ENCODE results near the gene TMBIM6. TPM values are rescaled to one million over a fixed set of nuclear protein-coding genes. Genes with fewer than 3 reads are reported as not detected.

Gene TMBIM6
- polyA plus RNA-seq, 1 experiment = 771 TPM

DNA sequence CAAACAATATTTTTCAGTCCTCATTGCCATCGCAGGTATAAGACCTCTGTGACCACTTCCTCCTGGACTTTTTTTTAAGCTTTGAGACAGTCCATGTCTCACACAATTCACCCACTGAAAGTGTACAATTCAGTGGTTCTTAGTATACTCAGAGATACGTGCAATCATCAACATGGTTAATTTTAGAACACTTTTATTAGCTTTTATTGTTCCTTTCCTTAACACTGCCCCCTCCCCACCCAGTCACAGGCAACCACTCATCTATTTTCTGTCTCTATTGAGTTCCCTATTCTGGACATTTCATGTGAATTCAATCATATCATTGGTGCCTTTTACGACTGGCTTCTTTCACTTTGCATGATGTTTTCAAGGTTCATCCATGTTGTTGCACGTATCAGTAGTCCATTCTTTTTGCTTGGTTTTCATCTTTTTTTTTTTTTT, 70.6 kb downstream of the TMBIM6 start:
- TF ChIP-seq, protein P1, sequence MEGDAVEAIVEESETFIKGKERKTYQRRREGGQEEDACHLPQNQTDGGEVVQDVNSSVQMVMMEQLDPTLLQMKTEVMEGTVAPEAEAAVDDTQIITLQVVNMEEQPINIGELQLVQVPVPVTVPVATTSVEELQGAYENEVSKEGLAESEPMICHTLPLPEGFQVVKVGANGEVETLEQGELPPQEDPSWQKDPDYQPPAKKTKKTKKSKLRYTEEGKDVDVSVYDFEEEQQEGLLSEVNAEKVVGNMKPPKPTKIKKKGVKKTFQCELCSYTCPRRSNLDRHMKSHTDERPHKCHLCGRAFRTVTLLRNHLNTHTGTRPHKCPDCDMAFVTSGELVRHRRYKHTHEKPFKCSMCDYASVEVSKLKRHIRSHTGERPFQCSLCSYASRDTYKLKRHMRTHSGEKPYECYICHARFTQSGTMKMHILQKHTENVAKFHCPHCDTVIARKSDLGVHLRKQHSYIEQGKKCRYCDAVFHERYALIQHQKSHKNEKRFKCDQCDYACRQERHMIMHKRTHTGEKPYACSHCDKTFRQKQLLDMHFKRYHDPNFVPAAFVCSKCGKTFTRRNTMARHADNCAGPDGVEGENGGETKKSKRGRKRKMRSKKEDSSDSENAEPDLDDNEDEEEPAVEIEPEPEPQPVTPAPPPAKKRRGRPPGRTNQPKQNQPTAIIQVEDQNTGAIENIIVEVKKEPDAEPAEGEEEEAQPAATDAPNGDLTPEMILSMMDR (IDR thresholded peaks at IDR 0.05; ENCODE audit: insufficient read depth, low read depth, low read length) = no peak
- DNase-seq (ENCODE audit: low read depth) = no peak
- Histone ChIP-seq H3K36me3 (ENCODE audit: control insufficient read depth, insufficient read depth, low read length) (peaks cover 5% of the 10 kb centered on the region), H3K4me3 (ENCODE audit: low read depth, low read length) (no peak overlapping the region), H3K27me3 (ENCODE audit: control insufficient read depth, insufficient read depth, low read length) (no peaks in the 10 kb centered on the region)
- POLR2A ChIA-PET = no interaction called here
- CTCF ChIA-PET = interaction anchor here (0.7 to 2.3 kb wide), 2 partner anchors 16 to 34 kb away, joined by 3 to 8 read pairs; no protein-coding TSS in a partner anchor

DNA sequence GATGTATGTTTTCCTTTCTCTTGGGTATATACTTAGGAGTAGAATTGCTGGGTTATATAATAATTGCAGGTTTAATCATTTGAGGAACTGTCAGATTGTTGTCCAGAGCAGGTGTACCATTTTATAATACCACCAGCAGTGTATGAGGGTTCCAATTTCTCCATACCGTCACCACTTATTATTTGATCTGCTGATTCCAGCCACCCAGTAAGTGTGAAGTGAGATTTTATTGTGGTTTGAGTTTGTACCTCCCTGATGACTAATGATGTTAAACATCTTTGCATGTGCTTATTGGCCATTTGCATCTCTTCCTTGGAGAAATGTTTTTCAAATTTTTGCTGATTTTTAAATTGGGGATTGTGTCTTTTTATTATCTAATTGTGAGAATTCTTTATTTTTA, 71.8 kb downstream of the TMBIM6 start:
- no peak for DNase-seq (ENCODE audit: low read depth)
- ChIA-PET POLR2A (no interaction called here), CTCF (no interaction called here)
- no peak overlapping the region for H3K4me3 ChIP-seq (ENCODE audit: low read depth, low read length)
- no peaks in the 10 kb centered on the region for H3K27me3 ChIP-seq (ENCODE audit: control insufficient read depth, insufficient read depth, low read length)
- H3K36me3 ChIP-seq (ENCODE audit: control insufficient read depth, insufficient read depth, low read length) = peaks cover 2% of the 10 kb centered on the region; the same call in 1 of the 2 replicates
- TF ChIP-seq, protein P1 (IDR thresholded peaks at IDR 0.05; ENCODE audit: insufficient read depth, low read depth, low read length) = no peak

Small RNA genes within 50 kb of the gene (small RNA-seq; reads per million reads assigned to genes)
- gene AC020612.2 (ENCODE audit: insufficient read length, low read depth, low replicate concordance) (not detected), gene LSM6P2 (ENCODE audit: insufficient read length, low read depth, low replicate concordance) (not detected)

Other genes starting within 250 kb of the TMBIM6 start
- gene KCNH3, start 202.5 kb upstream of the TMBIM6 start, polyA plus RNA-seq (2011; rRNA removed) = 0.01 and 0.02 TPM in 2 replicates
- 58.6 and 96.0 TPM in 2 replicates for gene MCRS1, start 173.4 kb upstream of the TMBIM6 start, polyA plus RNA-seq (2011; rRNA removed)
- 0.11 and 0.12 TPM in 2 replicates for gene FAM186B, start 135.9 kb upstream of the TMBIM6 start, polyA plus RNA-seq (2011; rRNA removed)
- 9.8 and 15.0 TPM in 2 replicates for gene PRPF40B, start 118.0 kb upstream of the TMBIM6 start, polyA plus RNA-seq (2011; rRNA removed)
- 10.6 and 13.3 TPM in 2 replicates for gene FMNL3, start 34.2 kb upstream of the TMBIM6 start, polyA plus RNA-seq (2011; rRNA removed)
- 7.3 and 13.2 TPM in 2 replicates for gene NCKAP5L, start 86.9 kb downstream of the TMBIM6 start, polyA plus RNA-seq (2011; rRNA removed)
- gene BCDIN3D, start 101.5 kb downstream of the TMBIM6 start, polyA plus RNA-seq (2011; rRNA removed) = 2.6 and 3.5 TPM in 2 replicates
- 1.4 and 3.6 TPM in 2 replicates for gene FAIM2, start 162.3 kb downstream of the TMBIM6 start, polyA plus RNA-seq (2011; rRNA removed)
- gene AQP2, start 209.2 kb downstream of the TMBIM6 start, polyA plus RNA-seq (2011; rRNA removed) = not detected in 2 replicates
- not detected in 2 replicates for gene AQP5, start 220.3 kb downstream of the TMBIM6 start, polyA plus RNA-seq (2011; rRNA removed)
- gene AQP6, start 231.4 kb downstream of the TMBIM6 start, polyA plus RNA-seq (2011; rRNA removed) = not detected in 2 replicates

Measured in BJ (cell line).